Omental fat pad (tissue), 4 donors: ENCODE results near the gene MIGA1. TPM values are rescaled to one million over a fixed set of nuclear protein-coding genes. Genes with fewer than 3 reads are reported as not detected.
"Not testable (repeated sequence)": the region's sequence is repeated elsewhere in the genome, so short reads cannot be mapped to it uniquely, and the experiment has no call there.

Source experiments
- ATAC-seq: fragments of 150-250 bp; one replicate; pipeline ENCODE4 v1.9.1; 2016; ENCODE audit warnings: mild to moderate bottlenecking, moderate library complexity; ENCODE audit not compliant: low FRiP score
- DNase-seq: peaks from one replicate; pipeline ENCODE4 v3.0.0-alpha.2; 2019; ENCODE audit warnings: low spot score
- CTCF ChIP-seq, 3 donors: fragments of 450-650 bp; IDR thresholded peaks; one replicate each; pipeline ENCODE4 v1.5.1; 2016 to 2017; ENCODE audit warnings: antibody characterized with exemption in 3 of 3, mild to moderate bottlenecking in 3 of 3, moderate library complexity in 2 of 3
- total RNA-seq, 4 donors: library from RNA; depleted of rRNA; stranded (reverse); fragments of >200 nt; gene quantifications; one replicate each; pipeline ENCODE4 v1.1.0, GENCODE V29; 2016

Gene MIGA1, protein sequence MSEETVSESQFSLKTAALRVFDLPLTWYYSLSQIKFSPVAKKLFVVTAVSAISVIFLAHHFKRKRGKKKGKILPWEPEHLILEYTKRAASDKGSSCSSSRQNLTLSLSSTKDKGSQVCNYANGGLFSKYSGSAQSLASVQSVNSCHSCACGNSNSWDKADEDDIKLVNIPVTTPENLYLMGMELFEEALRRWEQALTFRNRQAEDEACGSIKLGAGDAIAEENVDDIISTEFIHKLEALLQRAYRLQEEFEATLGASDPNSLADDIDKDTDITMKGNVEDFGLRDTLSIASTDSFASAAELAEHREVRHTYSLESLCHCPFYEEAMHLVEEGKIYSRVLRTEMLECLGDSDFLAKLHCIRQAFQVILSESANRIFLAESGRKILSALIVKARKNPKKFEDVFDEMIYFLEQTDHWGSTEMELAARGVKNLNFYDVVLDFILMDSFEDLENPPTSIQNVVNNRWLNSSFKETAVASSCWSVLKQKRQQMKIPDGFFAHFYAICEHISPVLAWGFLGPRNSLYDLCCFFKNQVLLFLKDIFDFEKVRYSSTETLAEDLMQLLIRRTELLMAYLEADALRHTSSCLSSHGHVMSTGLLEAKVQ
- 10 to 100 TPM; 11.9 to 19.7 (median 14.7) TPM for total RNA-seq

GRCh38 chr1:77779529-77780281, at the start of gene MIGA1:
Gene MIGA1 (plus strand): TSS chr1:77779649. CDS start chr1:77783253, 3,604 bp downstream.
- TF ChIP-seq CTCF (IDR thresholded peaks at IDR 0.05) = no peak
- ATAC-seq = peak; percentile 97
- DNase-seq = peak; percentile 42

GRCh38 chr1:77732090-77732489, 47.4 kb upstream of the MIGA1 start:
- DNase-seq (no peak), ATAC-seq (no peak)
- no peak for TF ChIP-seq CTCF (IDR thresholded peaks at IDR 0.05)

GRCh38 chr1:77739235-77739634, 40.2 kb upstream of the MIGA1 start:
- TF ChIP-seq CTCF (IDR thresholded peaks at IDR 0.05) = no peak
- DNase-seq = no peak
- no peak for ATAC-seq

DNA sequence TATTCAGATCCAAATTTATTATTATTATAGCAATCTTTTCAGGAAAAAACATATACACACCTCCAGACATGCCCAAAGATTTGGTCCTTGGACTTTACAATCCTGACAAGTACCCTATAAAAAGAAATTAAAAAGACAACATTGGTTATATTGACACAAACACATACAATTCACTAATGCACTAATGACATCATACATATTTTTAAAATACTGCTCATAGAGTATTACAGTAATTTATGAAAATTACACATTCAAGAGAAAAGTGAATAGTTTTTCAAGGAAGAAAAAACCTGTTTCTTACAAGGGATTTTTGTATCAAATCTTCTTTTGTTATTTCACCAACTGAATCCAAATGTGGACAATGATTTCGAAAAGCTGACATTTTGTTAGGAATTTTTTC, 38.1 kb upstream of the MIGA1 start:
- TF ChIP-seq CTCF (IDR thresholded peaks at IDR 0.05) = no peak
- DNase-seq = no peak
- ATAC-seq = no peak

GRCh38 chr1:77742011-77742555, 37.4 kb upstream of the MIGA1 start:
- ATAC-seq (no peak), DNase-seq (no peak)
- TF ChIP-seq CTCF (IDR thresholded peaks at IDR 0.05) = no peak

DNA sequence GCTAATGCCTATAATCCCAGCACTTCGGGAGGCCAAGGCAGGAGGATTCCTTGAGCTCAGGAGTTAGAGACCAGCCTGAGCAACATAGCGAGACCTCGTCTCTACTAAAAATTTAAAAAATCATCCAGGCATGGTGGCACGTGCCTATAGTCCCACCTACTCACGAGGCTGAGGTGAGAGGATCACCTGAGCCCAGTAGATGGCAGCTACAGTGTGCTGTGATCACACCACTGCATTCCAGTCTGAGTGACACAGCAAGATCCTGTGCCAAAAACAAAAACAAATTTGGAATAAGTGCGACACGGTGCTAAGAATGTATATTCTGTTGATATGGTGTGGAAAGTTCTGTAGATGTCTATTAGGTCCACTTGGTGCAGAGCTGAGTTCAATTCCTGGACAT, 34.9 kb upstream of the MIGA1 start:
- ATAC-seq (no peak), DNase-seq (no peak)
- TF ChIP-seq CTCF (IDR thresholded peaks at IDR 0.05) = no peak

GRCh38 chr1:77749489-77749888, 30.0 kb upstream of the MIGA1 start:
- DNase-seq, ATAC-seq: not testable (repeated sequence)
